ENCODE results near the gene ATP6V0D1. TPM values are rescaled to one million over a fixed set of nuclear protein-coding genes. Genes with fewer than 3 reads are reported as not detected.

The ATP6V0D1 gene
- polyA plus RNA-seq, 1 donor from 2014 or later, result 188 TPM

- TF ChIP-seq MXI1 (conservative IDR thresholded peaks at IDR 0.05; ENCODE audit: poor library complexity, severe bottlenecking), result no peak
- no peak for TF ChIP-seq EZH2 (IDR thresholded peaks at IDR 0.05; ENCODE audit: borderline replicate concordance, insufficient read depth, low read length, poor library complexity, severe bottlenecking)
- TF ChIP-seq TAF1 (IDR thresholded peaks at IDR 0.05; ENCODE audit: low read depth), result no peak
- TF ChIP-seq RAD21 (conservative IDR thresholded peaks at IDR 0.05), result no peak
- TF ChIP-seq, protein P1, sequence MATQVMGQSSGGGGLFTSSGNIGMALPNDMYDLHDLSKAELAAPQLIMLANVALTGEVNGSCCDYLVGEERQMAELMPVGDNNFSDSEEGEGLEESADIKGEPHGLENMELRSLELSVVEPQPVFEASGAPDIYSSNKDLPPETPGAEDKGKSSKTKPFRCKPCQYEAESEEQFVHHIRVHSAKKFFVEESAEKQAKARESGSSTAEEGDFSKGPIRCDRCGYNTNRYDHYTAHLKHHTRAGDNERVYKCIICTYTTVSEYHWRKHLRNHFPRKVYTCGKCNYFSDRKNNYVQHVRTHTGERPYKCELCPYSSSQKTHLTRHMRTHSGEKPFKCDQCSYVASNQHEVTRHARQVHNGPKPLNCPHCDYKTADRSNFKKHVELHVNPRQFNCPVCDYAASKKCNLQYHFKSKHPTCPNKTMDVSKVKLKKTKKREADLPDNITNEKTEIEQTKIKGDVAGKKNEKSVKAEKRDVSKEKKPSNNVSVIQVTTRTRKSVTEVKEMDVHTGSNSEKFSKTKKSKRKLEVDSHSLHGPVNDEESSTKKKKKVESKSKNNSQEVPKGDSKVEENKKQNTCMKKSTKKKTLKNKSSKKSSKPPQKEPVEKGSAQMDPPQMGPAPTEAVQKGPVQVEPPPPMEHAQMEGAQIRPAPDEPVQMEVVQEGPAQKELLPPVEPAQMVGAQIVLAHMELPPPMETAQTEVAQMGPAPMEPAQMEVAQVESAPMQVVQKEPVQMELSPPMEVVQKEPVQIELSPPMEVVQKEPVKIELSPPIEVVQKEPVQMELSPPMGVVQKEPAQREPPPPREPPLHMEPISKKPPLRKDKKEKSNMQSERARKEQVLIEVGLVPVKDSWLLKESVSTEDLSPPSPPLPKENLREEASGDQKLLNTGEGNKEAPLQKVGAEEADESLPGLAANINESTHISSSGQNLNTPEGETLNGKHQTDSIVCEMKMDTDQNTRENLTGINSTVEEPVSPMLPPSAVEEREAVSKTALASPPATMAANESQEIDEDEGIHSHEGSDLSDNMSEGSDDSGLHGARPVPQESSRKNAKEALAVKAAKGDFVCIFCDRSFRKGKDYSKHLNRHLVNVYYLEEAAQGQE (IDR thresholded peaks at IDR 0.05; ENCODE audit: borderline replicate concordance), result no peak
- no peak for TF ChIP-seq EP300 (conservative IDR thresholded peaks at IDR 0.05; ENCODE audit: poor library complexity, severe bottlenecking)
- no peak for TF ChIP-seq POLR2AphosphoS5 (IDR thresholded peaks at IDR 0.05)
- no peak for TF ChIP-seq SMC3 (conservative IDR thresholded peaks at IDR 0.05; ENCODE audit: poor library complexity)
- Histone ChIP-seq H3F3A (ENCODE audit: insufficient read depth, low read length, poor library complexity, severe bottlenecking) (no peaks in the 10 kb centered on the region), H3K4me2 (ENCODE audit: low read length) (no peak overlapping the region), H4K20me1 (ENCODE audit: insufficient read depth) (no peaks in the 10 kb centered on the region), H3K9me2 (ENCODE audit: insufficient read depth, low read length) (no peaks in the 10 kb centered on the region), H3K36me3 (ENCODE audit: insufficient read depth, low read length) (no peaks in the 10 kb centered on the region), H3K4me3 (ENCODE audit: low read length) (no peak overlapping the region), H2AFZ (ENCODE audit: low read depth, low read length) (no peak overlapping the region), H3K9ac (ENCODE audit: low read length) (no peak overlapping the region), H3K79me2 (replicated peaks; ENCODE audit: insufficient read depth, low read length) (no peaks in the 10 kb centered on the region), H3K9me3 (ENCODE audit: low read length) (no peaks in the 10 kb centered on the region), H3K27me3 (ENCODE audit: insufficient read depth, low read depth, low read length) (no peaks in the 10 kb centered on the region), H3K27ac (ENCODE audit: low read length) (no peak overlapping the region)
Measured at GRCh38 chr16:67509016-67509415, 28.1 kb upstream of the ATP6V0D1 start.

DNA sequence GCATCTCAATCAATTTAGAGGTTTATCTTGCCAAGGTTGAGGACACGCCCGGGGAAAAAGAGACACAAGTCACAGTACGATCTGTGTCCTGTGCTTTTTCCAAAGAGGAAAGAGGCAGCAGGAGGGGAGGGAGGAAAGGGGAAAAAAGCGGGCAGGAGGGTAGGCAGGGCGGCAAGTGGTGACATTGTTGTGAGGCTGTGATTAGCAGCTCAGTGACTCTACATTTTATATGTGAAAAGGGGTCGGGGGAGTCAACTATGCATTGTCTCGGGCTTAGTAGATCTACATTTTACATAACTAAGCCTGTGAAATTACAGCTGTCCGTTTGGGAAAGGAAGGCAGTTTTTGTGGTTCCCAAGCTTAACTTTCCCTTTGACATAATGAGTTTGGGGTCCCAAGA is 25.5 kb upstream of the ATP6V0D1 start:
- H2AFZ ChIP-seq (ENCODE audit: low read depth, low read length), result no peak overlapping the region
- H4K20me1 ChIP-seq (ENCODE audit: insufficient read depth), result no peaks in the 10 kb centered on the region

More for the DNA sequence above, 25.5 kb upstream of the ATP6V0D1 start:
- Histone ChIP-seq H3K4me2 (ENCODE audit: low read length) (no peak overlapping the region), H3K27me3 (ENCODE audit: insufficient read depth, low read depth, low read length) (no peaks in the 10 kb centered on the region), H3K9ac (ENCODE audit: low read length) (no peak overlapping the region), H3K27ac (ENCODE audit: low read length) (no peak overlapping the region), H3K79me2 (replicated peaks; ENCODE audit: insufficient read depth, low read length) (no peaks in the 10 kb centered on the region), H3K36me3 (ENCODE audit: insufficient read depth, low read length) (no peaks in the 10 kb centered on the region), H3K9me3 (ENCODE audit: low read length) (no peaks in the 10 kb centered on the region), H3K9me2 (ENCODE audit: insufficient read depth, low read length) (no peaks in the 10 kb centered on the region), H3F3A (ENCODE audit: insufficient read depth, low read length, poor library complexity, severe bottlenecking) (no peaks in the 10 kb centered on the region), H3K4me3 (ENCODE audit: low read length) (no peak overlapping the region)
- TF ChIP-seq TAF1 (IDR thresholded peaks at IDR 0.05; ENCODE audit: low read depth) (no peak), CTCF (IDR thresholded peaks at IDR 0.05; ENCODE audit: poor library complexity, severe bottlenecking) (no peak), RAD21 (conservative IDR thresholded peaks at IDR 0.05) (no peak), POLR2AphosphoS5 (IDR thresholded peaks at IDR 0.05) (no peak), MXI1 (conservative IDR thresholded peaks at IDR 0.05; ENCODE audit: poor library complexity, severe bottlenecking) (no peak), SMC3 (conservative IDR thresholded peaks at IDR 0.05; ENCODE audit: poor library complexity) (no peak)
